Measurements from ENCODE around the gene PNO1. TPM values are rescaled to one million over a fixed set of nuclear protein-coding genes. Genes with fewer than 3 reads are reported as not detected.

The PNO1 gene
- total RNA-seq, 1 donor from 2014 or later, result 20.6 TPM

DNA sequence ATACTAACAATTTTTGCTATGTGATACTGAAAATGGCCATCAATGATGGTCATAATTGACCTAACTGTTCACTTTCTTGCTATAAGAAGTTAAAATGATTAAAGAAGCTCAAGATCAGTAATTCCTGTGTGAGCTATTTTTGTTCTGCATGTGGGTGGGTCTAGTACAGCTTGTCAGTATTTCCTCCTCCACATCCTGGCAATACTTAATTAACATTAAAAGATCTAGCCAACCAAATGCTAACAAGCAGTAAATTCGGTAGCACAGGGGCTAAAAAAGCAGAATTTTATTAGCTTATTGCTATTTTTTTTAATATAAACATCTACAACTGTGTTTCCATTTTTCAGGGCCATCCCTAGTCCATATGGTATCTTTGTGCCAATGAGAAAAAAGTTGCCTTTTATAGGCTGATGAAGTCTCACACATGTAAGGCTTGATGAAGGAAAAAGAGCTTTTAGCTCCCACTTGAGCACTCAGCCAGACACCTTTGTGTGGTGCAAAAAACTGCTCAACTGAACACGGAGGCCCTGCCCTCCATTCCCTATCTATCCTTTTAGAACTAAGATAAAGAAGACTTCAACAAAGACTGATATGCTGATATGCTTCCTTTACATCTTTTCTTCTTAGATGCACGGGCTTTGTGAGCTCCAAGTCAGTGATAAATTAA is 4.9 kb upstream of the PNO1 start:
- no peak overlapping the region for H3K9ac ChIP-seq
- H4K20me1 ChIP-seq (ENCODE audit: low read depth), result no peaks in the 10 kb centered on the region
- Mint-ChIP-seq H3K27ac (no peak overlapping the region), H3K4me3 (no peak overlapping the region), H3K27me3 (ENCODE audit: insufficient read depth, low read depth) (no peaks in the 10 kb centered on the region), H3K4me1 (peaks cover 11% of the 10 kb centered on the region), H3K9me3 (no peaks in the 10 kb centered on the region), H3K36me3 (no peaks in the 10 kb centered on the region)
- H3K4me1 ChIP-seq, result peaks cover 9% of the 10 kb centered on the region
- no peak overlapping the region for H3K4me2 ChIP-seq
- H3K36me3 ChIP-seq, result no peaks in the 10 kb centered on the region
- peaks cover 8% of the 10 kb centered on the region for H3F3A ChIP-seq (ENCODE audit: low read depth)
- H3K27me3 ChIP-seq, result no peaks in the 10 kb centered on the region
- H3K9me3 ChIP-seq (ENCODE audit: low read depth), result no peaks in the 10 kb centered on the region
- peaks cover 34% of the 10 kb centered on the region for H3K79me2 ChIP-seq (ENCODE audit: low read depth)
- no peak overlapping the region for H3K4me3 ChIP-seq
- H3K27ac ChIP-seq, result no peak overlapping the region
- TF ChIP-seq, protein P1, sequence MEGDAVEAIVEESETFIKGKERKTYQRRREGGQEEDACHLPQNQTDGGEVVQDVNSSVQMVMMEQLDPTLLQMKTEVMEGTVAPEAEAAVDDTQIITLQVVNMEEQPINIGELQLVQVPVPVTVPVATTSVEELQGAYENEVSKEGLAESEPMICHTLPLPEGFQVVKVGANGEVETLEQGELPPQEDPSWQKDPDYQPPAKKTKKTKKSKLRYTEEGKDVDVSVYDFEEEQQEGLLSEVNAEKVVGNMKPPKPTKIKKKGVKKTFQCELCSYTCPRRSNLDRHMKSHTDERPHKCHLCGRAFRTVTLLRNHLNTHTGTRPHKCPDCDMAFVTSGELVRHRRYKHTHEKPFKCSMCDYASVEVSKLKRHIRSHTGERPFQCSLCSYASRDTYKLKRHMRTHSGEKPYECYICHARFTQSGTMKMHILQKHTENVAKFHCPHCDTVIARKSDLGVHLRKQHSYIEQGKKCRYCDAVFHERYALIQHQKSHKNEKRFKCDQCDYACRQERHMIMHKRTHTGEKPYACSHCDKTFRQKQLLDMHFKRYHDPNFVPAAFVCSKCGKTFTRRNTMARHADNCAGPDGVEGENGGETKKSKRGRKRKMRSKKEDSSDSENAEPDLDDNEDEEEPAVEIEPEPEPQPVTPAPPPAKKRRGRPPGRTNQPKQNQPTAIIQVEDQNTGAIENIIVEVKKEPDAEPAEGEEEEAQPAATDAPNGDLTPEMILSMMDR (IDR thresholded peaks at IDR 0.05), result no peak
- TF ChIP-seq EZH2 (IDR thresholded peaks at IDR 0.05) (no peak), EZH2phosphoT487 (IDR thresholded peaks at IDR 0.05) (no peak)
- no peak for DNase-seq (ENCODE audit: low spot score)
- no peak overlapping the region for H2AFZ ChIP-seq (replicated peaks)

DNA sequence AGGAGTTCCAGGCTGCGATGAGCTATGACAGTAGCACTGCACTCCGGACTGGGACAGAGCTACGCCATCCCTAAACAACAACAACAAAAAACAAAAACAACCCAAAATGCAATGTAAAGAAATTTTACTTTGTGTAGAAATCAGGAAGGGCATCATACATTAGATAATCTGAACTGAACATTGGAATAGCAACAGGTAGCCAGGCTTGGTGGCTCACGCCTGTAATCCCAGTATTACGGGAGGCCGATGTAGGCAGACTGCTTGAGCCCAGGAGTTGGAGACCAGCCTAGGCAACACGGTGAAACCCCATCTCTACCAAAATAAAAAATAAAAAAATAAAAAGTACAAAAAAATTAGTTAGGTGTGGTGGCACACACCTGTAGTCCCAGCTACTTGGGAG is 2.1 kb upstream of the PNO1 start:
- no peak for DNase-seq (ENCODE audit: low spot score)
- no peak overlapping the region for H3K9ac ChIP-seq
- H3K27me3 Mint-ChIP-seq (ENCODE audit: insufficient read depth, low read depth), result no peaks in the 10 kb centered on the region
- no peak overlapping the region for H3K4me3 ChIP-seq
- no peak overlapping the region for H3K27ac Mint-ChIP-seq
- H3K4me2 ChIP-seq, result no peak overlapping the region
- no peaks in the 10 kb centered on the region for H3K27me3 ChIP-seq
- TF ChIP-seq, protein P1 (IDR thresholded peaks at IDR 0.05), result no peak
- TF ChIP-seq EZH2phosphoT487 (IDR thresholded peaks at IDR 0.05) (no peak), EZH2 (IDR thresholded peaks at IDR 0.05) (no peak)
- H3K4me3 Mint-ChIP-seq, result peak overlapping the region; percentile 70
- H3K9me3 Mint-ChIP-seq, result no peaks in the 10 kb centered on the region
- peaks cover 11% of the 10 kb centered on the region for H3F3A ChIP-seq (ENCODE audit: low read depth)
- no peaks in the 10 kb centered on the region for H3K9me3 ChIP-seq (ENCODE audit: low read depth)
- H3K79me2 ChIP-seq (ENCODE audit: low read depth), result peaks cover 59% of the 10 kb centered on the region
- no peaks in the 10 kb centered on the region for H3K36me3 ChIP-seq
- no peak overlapping the region for H2AFZ ChIP-seq (replicated peaks)
- no peak overlapping the region for H3K27ac ChIP-seq
- peaks cover 20% of the 10 kb centered on the region for H3K4me1 ChIP-seq
- H4K20me1 ChIP-seq (ENCODE audit: low read depth), result no peaks in the 10 kb centered on the region
- peaks cover 21% of the 10 kb centered on the region for H3K4me1 Mint-ChIP-seq
- peaks cover 4% of the 10 kb centered on the region for H3K36me3 Mint-ChIP-seq

DNA sequence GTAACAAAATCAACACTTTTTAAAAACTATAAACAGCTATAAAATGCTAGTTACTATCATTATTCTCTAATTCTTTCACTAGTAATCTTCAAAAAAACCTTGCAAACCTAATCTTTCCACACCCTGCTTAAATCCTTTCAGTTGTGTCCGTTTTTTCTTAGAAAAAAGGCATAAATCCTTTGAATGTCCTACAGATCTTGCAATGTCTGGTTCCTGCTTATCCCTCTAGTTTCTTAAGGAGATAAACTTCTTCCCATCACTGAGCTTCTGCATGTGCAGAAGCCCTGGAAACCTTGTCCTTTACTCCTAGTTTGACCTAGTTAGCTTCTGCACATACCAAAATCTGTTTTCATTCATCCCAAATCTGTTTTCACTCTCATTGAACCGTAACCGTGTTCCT is 1.3 kb upstream of the PNO1 start:
- H3K4me1 ChIP-seq, result peaks cover 20% of the 10 kb centered on the region
- TF ChIP-seq EZH2 (IDR thresholded peaks at IDR 0.05), result no peak
- TF ChIP-seq, protein P1 (IDR thresholded peaks at IDR 0.05), result no peak
- no peak for TF ChIP-seq EZH2phosphoT487 (IDR thresholded peaks at IDR 0.05)
- H3K4me2 ChIP-seq, result peak overlapping the region; percentile 93
- peaks cover 67% of the 10 kb centered on the region for H3K79me2 ChIP-seq (ENCODE audit: low read depth)
- H3K27me3 Mint-ChIP-seq (ENCODE audit: insufficient read depth, low read depth), result no peaks in the 10 kb centered on the region
- H3K9me3 ChIP-seq (ENCODE audit: low read depth), result no peaks in the 10 kb centered on the region
- peaks cover 21% of the 10 kb centered on the region for H3K4me1 Mint-ChIP-seq
- H3K4me3 Mint-ChIP-seq, result peak overlapping the region; percentile 92
- no peaks in the 10 kb centered on the region for H4K20me1 ChIP-seq (ENCODE audit: low read depth)
- H3K4me3 ChIP-seq, result peak overlapping the region; percentile 78
- H3K36me3 ChIP-seq, result no peaks in the 10 kb centered on the region
- H3K9ac ChIP-seq, result peak overlapping the region; percentile 89
- H3K36me3 Mint-ChIP-seq, result peaks cover 4% of the 10 kb centered on the region
- DNase-seq (ENCODE audit: low spot score), result no peak
- H3K27ac Mint-ChIP-seq, result peak overlapping the region; percentile 91
- no peak overlapping the region for H2AFZ ChIP-seq (replicated peaks)
- H3K27ac ChIP-seq, result peak overlapping the region; percentile 60
- H3K27me3 ChIP-seq, result no peaks in the 10 kb centered on the region
- peaks cover 11% of the 10 kb centered on the region for H3F3A ChIP-seq (ENCODE audit: low read depth)
- no peaks in the 10 kb centered on the region for H3K9me3 Mint-ChIP-seq

All from neural progenitor cell (in vitro differentiated cells).